Spleen (tissue), 7 donors: Measurements from ENCODE around the gene KIF26B.

Experiments used
- POLR2A ChIP-seq, 3 donors: fragments of 450-650 bp; IDR thresholded peaks; one replicate each; pipeline ENCODE4 v1.5.1; 2017; ENCODE audit warnings: antibody characterized with exemption in 3 of 3, mild to moderate bottlenecking in 1 of 3
- TF ChIP-seq, protein P1 (sequence below), 11 experiments: fragments of 200-600 bp in 7 of 11; fragments of 450-650 bp in 4 of 11; sonication (generic) in 4 of 11; IDR thresholded peaks in 8 of 11; conservative IDR thresholded peaks in 3 of 11; 1 replicate in 7 of 11; 2 replicates in 4 of 11; pipeline versions ENCODE4 v1.4.0 to v1.8.0; 2016 to 2021; ENCODE audit warnings: antibody characterized with exemption in 11 of 11, inconsistent platforms in 4 of 11, mild to moderate bottlenecking in 1 of 11
- donor health status: DM: no; HTN: no; CAD: no; lungs with moderate emphysema.
- donor health status: DM: no; HTN: no; CAD: no.
- donor health status: DM: no; HTN: no; CAD: no.

DNA sequence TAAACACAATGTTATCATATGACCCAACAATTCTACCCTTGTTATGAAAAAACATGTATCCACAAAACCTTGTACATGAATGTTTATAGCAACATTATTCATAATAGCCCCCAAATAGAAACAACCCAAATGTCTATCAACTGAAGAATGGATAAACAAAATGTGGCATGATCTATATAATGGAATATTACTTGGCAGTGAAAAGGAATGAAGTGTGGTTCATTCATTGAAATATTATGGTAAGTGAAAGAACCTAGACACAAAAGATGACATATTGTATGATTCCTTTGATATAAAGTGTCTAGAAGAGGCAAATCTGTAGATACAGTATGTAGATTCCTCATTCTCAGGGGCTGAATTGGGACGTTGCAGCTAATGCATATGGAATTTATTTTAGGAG, 151.2 kb downstream of the KIF26B start:
- TF ChIP-seq, protein P1, sequence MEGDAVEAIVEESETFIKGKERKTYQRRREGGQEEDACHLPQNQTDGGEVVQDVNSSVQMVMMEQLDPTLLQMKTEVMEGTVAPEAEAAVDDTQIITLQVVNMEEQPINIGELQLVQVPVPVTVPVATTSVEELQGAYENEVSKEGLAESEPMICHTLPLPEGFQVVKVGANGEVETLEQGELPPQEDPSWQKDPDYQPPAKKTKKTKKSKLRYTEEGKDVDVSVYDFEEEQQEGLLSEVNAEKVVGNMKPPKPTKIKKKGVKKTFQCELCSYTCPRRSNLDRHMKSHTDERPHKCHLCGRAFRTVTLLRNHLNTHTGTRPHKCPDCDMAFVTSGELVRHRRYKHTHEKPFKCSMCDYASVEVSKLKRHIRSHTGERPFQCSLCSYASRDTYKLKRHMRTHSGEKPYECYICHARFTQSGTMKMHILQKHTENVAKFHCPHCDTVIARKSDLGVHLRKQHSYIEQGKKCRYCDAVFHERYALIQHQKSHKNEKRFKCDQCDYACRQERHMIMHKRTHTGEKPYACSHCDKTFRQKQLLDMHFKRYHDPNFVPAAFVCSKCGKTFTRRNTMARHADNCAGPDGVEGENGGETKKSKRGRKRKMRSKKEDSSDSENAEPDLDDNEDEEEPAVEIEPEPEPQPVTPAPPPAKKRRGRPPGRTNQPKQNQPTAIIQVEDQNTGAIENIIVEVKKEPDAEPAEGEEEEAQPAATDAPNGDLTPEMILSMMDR (IDR thresholded peaks at IDR 0.05 in 8 of 11, conservative IDR thresholded peaks at IDR 0.05 in 3 of 11), result no peak
- TF ChIP-seq POLR2A (IDR thresholded peaks at IDR 0.05), result no peak
